HG03039 (cell line): ENCODE results near the gene PIK3IP1.
"Not testable (repeated sequence)": the region's sequence is repeated elsewhere in the genome, so short reads cannot be mapped to it uniquely, and the experiment has no call there.

ENCODE experiments used
- ATAC-seq: cut with Tn5 transposase; IDR thresholded peaks from one replicate; pipeline ENCODE4 v1.9.1; 2021; ENCODE audit warnings: mild to moderate bottlenecking, moderate library complexity; ENCODE audit not compliant: unreplicated experiment

Gene PIK3IP1

GRCh38 chr22:31259798-31260473 lies 32.4 kb downstream of the PIK3IP1 start:
- no peak for ATAC-seq

DNA sequence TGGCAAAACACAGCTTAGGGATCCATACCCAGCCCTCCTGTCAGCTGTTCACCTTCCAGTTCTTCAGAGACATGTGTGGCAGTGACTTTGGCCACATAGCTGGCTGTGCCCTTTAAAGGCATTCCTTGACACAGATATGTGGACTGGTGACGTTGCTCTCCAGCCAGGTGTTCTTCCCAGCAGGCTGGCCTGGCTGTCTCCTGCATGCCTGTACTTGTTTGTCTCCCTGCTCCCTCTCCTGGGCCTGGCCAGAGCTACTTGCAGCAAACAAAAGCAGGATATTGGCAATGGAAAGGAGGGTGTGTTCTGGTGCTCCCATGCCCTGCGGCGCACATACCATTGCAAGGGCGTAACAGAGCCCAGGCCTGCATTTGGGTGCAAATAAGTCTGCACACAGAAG lies 38.3 kb downstream of the PIK3IP1 start:
- ATAC-seq: no peak

DNA sequence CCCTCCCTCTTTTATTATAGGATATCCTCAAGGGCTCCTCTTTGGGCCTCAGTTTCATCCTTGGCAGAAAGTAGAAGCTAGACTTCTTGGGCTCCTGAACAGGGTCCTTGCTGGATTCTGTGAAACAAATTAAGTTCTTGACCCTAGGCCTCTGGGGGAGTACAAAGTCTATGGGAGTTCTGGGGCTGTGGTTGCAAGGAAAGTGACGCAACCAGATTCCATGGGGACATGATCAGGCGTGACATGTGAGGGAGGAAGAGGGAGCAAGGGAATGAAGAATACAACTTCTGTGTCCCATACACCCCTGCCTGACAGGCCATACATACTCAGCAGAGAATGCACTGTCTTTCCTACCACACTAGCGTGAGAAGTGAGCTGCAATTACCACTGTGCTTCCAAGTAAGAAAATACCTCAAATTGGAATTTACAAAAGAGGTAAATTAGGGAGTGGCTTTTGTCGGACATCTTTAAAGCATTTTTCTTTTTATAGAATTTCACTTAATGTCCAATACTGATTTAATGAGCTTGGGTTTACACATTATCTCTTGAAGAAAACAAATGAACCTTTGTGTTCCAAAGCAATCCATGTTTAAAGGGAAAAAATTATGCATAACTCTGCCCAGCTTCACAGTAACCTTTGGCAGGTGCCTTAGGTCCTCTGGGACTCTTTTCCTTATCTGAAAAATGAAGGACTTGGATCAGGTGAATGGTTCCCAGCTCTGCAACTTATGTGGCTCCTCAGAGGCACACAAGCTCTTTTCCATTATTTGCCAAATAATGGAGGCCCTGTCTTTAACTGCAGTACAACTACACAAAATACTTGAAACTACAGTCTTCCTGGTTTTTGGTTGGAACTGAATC lies 41.3 kb downstream of the PIK3IP1 start:
- ATAC-seq: no peak

DNA sequence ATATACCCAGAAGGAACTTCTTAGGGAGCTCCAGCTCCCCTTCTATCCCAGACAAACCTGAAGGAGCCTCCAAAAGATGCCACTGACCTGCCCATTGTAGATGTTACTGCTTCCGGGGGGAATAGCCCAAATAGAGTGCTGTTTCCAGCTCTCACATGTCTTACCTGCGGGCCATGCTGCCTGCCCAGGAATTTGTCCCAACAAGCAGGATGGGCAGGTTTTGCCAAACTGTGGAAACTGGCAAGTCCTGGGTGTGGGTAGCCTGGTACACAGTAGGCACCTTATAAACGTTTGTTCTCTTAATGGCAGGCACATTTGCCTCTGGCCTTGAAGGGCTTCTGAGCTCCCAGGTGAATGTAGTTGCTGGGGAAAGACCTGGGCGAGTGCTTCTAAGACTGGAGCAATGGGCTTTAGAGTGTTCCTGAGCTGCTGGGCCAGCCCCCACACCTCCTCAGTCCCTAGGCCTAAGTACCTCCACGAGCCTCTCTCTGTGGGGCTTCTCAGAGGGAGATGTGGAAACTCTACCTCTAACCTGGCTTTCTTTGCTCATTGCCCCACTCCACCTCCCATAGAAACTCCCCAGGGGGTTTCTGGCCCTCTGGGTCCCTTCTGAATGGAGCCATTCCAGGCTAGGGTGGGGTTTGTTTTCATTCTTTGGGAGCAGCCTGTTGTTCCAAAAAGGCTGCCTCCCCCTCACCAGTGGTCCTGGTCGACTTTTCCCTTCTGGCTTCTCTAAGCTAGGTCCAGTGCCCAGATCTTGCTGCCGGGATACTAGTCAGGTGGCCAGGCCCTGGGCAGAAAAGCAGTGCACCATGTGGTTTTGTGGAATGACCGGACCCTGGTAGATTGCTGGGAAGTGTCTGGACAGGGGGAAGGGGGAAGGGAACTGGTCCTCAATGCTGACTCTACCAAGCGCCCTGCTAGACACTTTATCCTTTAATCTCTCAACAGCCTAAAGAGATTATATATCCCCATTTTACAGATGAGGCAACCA lies 43.0 kb downstream of the PIK3IP1 start:
- ATAC-seq: no peak

GRCh38 chr22:31248138-31248745 lies 44.0 kb downstream of the PIK3IP1 start:
- no peak for ATAC-seq

GRCh38 chr22:31247726-31248125 lies 44.6 kb downstream of the PIK3IP1 start:
- ATAC-seq: no peak

- no peak for ATAC-seq
These were observed 45.6 kb downstream of the PIK3IP1 start for GRCh38 chr22:31246687-31247086.

DNA sequence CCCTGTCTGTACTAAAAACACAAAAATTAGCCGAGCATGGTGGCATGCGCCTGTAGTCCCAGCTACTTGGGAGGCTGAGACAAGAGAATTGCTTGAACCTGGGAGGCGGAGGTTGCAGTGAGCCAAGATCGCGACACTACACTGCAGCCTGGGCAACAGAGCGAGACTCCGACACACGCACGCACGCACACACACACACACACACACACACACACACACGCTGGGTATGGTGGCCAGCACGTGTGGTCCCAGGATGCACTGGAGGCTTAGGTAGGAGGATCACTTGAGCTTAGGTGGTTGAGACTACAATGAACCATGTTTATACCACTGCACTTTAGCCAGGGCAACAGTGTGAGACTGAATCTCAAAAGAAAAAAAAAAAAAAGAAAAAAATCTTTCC lies 46.3 kb downstream of the PIK3IP1 start:
- not testable (repeated sequence) for ATAC-seq

GRCh38 chr22:31244943-31245451 lies 47.3 kb downstream of the PIK3IP1 start:
- no peak for ATAC-seq

- no peak for ATAC-seq
These were observed 48.0 kb downstream of the PIK3IP1 start for GRCh38 chr22:31244046-31244942.

- no peak for ATAC-seq
These were observed 48.8 kb downstream of the PIK3IP1 start for GRCh38 chr22:31243339-31244045.

DNA sequence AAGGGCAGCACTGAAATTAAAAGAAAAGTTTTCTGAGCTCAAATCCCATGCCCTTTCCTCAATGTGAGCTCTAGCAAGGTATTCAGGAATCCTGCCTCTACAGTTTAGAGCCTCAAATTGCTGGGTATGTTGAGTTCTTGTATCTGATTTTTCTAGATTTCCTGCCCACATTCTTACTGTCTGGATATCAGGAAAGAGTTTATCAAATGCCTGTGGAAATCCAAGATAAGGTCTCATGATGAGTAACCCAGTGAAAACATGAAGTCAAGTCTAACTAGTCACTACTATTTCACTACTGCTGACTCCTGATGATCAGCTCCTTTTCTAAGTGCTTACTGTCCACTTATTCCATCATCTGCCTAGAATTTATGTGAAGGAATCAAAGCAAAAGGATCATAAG lies 50.4 kb downstream of the PIK3IP1 start:
- no peak for ATAC-seq

DNA sequence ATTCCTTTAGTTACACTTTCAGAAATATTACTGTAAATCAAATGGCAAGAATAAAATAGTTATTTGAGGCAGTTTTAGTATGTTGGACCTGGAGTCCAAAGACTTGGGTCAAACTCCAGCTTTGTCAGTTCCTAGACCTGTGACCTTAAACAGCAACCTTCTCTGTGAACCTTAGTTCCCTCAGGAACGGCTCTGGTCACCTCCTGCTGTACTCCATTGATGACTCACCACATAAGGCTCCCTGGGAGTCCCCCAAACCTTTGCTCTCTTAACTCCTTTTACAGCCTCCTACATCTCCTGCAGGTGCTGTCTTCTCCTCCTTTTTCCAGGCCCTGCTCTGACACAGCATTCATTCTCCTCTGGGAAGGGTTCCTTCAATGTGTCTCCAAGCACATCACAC lies 51.1 kb downstream of the PIK3IP1 start:
- ATAC-seq: no peak

GRCh38 chr22:31239771-31240370 lies 52.4 kb downstream of the PIK3IP1 start:
- ATAC-seq: no peak

DNA sequence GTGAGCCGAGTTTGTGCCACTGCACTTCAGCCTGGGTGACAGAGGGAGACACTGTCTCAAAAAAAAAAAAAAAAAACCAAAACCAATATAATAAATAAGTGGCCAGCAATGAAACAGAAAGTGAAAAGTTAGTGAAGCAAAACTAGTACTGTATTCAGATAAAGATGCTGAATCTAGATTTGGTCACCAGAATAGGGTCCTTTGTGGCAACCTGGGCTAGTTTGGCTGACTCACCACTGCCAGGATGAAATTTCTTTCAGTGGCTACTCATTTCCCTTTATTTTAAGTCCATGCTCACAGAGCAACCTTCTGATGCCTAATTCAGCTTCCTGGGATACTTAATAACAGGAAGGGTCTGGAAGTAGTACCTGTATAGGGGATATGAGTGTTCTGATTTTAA lies 54.2 kb downstream of the PIK3IP1 start:
- no peak for ATAC-seq

DNA sequence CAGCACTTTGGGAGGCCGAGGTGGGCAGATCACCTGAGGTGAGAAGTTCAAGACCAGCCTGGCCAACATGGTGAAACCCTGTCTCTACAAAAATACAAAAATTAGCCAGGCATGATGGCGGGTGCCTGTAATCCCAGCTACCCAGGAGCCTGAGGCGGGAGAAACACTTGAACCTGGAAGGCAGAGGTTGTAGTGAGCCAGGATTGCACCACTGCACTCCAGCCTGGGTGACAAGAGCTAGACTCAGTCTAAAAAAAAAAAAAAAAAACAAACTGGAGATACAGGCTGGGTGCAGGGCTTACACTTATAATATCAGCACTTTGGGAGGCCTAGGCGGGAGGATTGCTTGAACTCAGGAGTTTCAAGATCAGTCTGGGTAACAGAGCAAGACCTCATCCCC lies 56.2 kb downstream of the PIK3IP1 start:
- ATAC-seq: not testable (repeated sequence)

DNA sequence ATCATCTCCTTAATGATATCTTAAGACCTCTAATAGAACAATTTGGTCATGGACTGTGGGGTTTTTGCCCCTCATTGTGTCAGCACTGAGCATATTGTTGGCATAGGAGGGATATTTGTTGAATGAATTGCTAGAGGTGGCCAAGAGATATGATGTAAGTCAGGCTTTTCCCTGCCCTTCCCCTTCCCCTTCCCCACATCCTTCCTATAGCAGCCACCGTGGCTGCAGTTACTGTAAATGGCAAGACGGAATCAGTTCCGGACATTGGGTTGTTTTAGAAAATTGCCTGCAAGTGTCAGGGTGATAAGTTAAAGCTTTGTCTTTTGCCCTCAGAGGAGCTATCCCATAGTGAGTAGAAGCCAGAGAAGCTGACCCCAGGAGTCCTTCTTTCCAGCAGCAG lies 57.2 kb downstream of the PIK3IP1 start:
- ATAC-seq: no peak

DNA sequence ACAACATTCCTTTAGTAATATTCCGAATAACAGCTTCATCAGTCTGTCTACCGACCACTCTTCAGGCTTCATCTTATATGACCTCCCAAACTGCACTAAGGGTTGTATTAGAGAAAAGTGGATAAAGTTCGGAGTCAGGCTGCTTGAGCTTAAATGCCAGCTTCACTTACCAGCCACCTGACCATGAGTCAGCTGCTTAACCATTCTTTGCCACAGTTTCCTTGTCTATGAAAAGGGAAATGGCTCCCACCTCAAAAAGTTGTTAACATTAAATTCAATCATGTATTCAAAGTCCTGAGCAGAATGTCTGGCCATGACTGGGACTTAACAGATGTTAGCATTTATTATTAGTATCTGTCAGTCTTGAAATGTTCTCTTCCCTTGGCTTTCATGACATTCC lies 59.3 kb downstream of the PIK3IP1 start:
- no peak for ATAC-seq
